Keratinocyte (primary cell): Measurements from ENCODE around the gene SURF2.

Source experiments
- CTCF ChIP-seq, 3 experiments: IDR thresholded peaks in 1 of 3; conservative IDR thresholded peaks in 1 of 3; optimal IDR thresholded peaks in 1 of 3; 2 replicates in 2 of 3; 3 replicates in 1 of 3; pipeline versions ENCODE3 to v1.5.1; 2011; ENCODE audit warnings: low read length in 3 of 3, mild to moderate bottlenecking in 3 of 3, moderate library complexity in 2 of 3, control low read depth in 1 of 3, inconsistent platforms in 1 of 3; ENCODE audit not compliant: insufficient read depth in 2 of 3; ENCODE audit errors: extremely low read depth in 1 of 3
- EZH2 ChIP-seq: IDR thresholded peaks from one replicate; pipeline ENCODE4 v1.6.1; 2012; ENCODE audit warnings: inconsistent platforms, mild to moderate bottlenecking, low read length, moderate library complexity

GRCh38 chr9:133384736-133385321, 28.5 kb downstream of the SURF2 start:
- TF ChIP-seq CTCF (optimal IDR thresholded peaks at IDR 0.05 in 1 of 3, IDR thresholded peaks at IDR 0.05 in 1 of 3, conservative IDR thresholded peaks at IDR 0.05 in 1 of 3; ENCODE audit: extremely low read depth in 1 of 3, insufficient read depth in 2 of 3, low read length in 3 of 3) = no peak
- TF ChIP-seq EZH2 = no peak
